Measurements from ENCODE around the gene ANGPTL4. TPM values are rescaled to one million over a fixed set of nuclear protein-coding genes. Genes with fewer than 3 reads are reported as not detected.
A peak's percentile ranks its signal among the peaks of the same experiment; 100 is the strongest.
"Not testable (repeated sequence)": the region's sequence is repeated elsewhere in the genome, so short reads cannot be mapped to it uniquely, and the experiment has no call there.

ANGPTL4 gene
- polyA plus RNA-seq: not detected

GRCh38 chr19:8363803-8364771 lies at the start of gene ANGPTL4:
Gene ANGPTL4 (plus strand): TSS chr19:8364155. CDS start chr19:8364322, 167 bp downstream.
- H3K27me3 Mint-ChIP-seq (ENCODE audit: low read depth in 3 of 3): peaks cover 10 to 23% (median 15%) of the 10 kb centered on the region in 3 donors
- DNase-seq: peak in 1 of 3 donors; percentile 17
- H3K4me1 Mint-ChIP-seq: peaks cover 7% of the 10 kb centered on the region in 2 donors
- no peaks in the 10 kb centered on the region for H3K9me3 Mint-ChIP-seq
- H3K4me3 Mint-ChIP-seq: peak within 1 kb of the TSS; percentile 66 to 92 (median 83)
- no peaks in the 10 kb centered on the region for H3K36me3 Mint-ChIP-seq
- peak within 1 kb of the TSS in 4 of 6 donors; percentile 11 to 81 (median 38) for H3K27ac Mint-ChIP-seq

GRCh38 chr19:8314981-8315640 lies 48.8 kb upstream of the ANGPTL4 start:
- H3K27me3 Mint-ChIP-seq (ENCODE audit: low read depth in 3 of 3); H3K4me3 Mint-ChIP-seq; H3K9me3 Mint-ChIP-seq: not testable (repeated sequence)

GRCh38 chr19:8316351-8317125 lies 47.4 kb upstream of the ANGPTL4 start:
- H3K4me3 Mint-ChIP-seq: no peak overlapping the region
- no peak overlapping the region for H3K27ac Mint-ChIP-seq
- peaks cover 15 to 21% of the 10 kb centered on the region in 2 donors for H3K4me1 Mint-ChIP-seq
- no peaks in the 10 kb centered on the region for H3K9me3 Mint-ChIP-seq
- peaks cover 0 to 6% (median 0%) of the 10 kb centered on the region in 3 donors for H3K36me3 Mint-ChIP-seq
- peaks cover 3 to 5% (median 4%) of the 10 kb centered on the region in 3 donors for H3K27me3 Mint-ChIP-seq (ENCODE audit: low read depth in 3 of 3)
- no peak for DNase-seq

More at GRCh38 chr19:8314981-8315640, 48.8 kb upstream of the ANGPTL4 start:
- H3K27ac Mint-ChIP-seq: peak overlapping the region in 1 of 6 donors; percentile 34
- H3K4me1 Mint-ChIP-seq, H3K36me3 Mint-ChIP-seq, DNase-seq: not testable (repeated sequence)

GRCh38 chr19:8318835-8319234 lies 45.1 kb upstream of the ANGPTL4 start:
- not testable (repeated sequence) for H3K27me3 Mint-ChIP-seq (ENCODE audit: low read depth in 3 of 3); H3K9me3 Mint-ChIP-seq; DNase-seq; H3K36me3 Mint-ChIP-seq
- peak overlapping the region in 2 of 5 donors; percentile 12 to 25 for H3K4me3 Mint-ChIP-seq
- H3K4me1 Mint-ChIP-seq: peaks cover 33 to 37% of the 10 kb centered on the region in 2 donors
- H3K27ac Mint-ChIP-seq: peak overlapping the region in 1 of 6 donors; percentile 31

GRCh38 chr19:8319807-8320520 lies 44.0 kb upstream of the ANGPTL4 start:
- Mint-ChIP-seq H3K9me3 (no peaks in the 10 kb centered on the region), H3K27ac (peak overlapping the region; percentile 98 to 99 (median 98)), H3K4me3 (peak overlapping the region; percentile 92 to 99 (median 97)), H3K4me1 (peaks cover 35 to 37% of the 10 kb centered on the region in 2 donors), H3K27me3 (ENCODE audit: low read depth in 3 of 3) (peaks cover 3 to 7% (median 4%) of the 10 kb centered on the region in 3 donors), H3K36me3 (peaks cover 0 to 6% (median 0%) of the 10 kb centered on the region in 3 donors)
- DNase-seq: no peak

GRCh38 chr19:8320564-8321066 lies 43.3 kb upstream of the ANGPTL4 start:
- H3K4me3 Mint-ChIP-seq: peak overlapping the region; percentile 92 to 99 (median 97)
- peak overlapping the region; percentile 98 to 99 (median 98) for H3K27ac Mint-ChIP-seq
- peaks cover 35 to 37% of the 10 kb centered on the region in 2 donors for H3K4me1 Mint-ChIP-seq
- DNase-seq: no peak
- peaks cover 0 to 1% (median 0%) of the 10 kb centered on the region in 3 donors for H3K36me3 Mint-ChIP-seq
- peaks cover 3 to 7% (median 4%) of the 10 kb centered on the region in 3 donors for H3K27me3 Mint-ChIP-seq (ENCODE audit: low read depth in 3 of 3)
- H3K9me3 Mint-ChIP-seq: no peaks in the 10 kb centered on the region

- H3K4me3 Mint-ChIP-seq: peak within 1 kb of the TSS; percentile 92 to 99 (median 97)
- H3K9me3 Mint-ChIP-seq: no peaks in the 10 kb centered on the region
- peaks cover 35 to 37% of the 10 kb centered on the region in 2 donors for H3K4me1 Mint-ChIP-seq
- H3K27ac Mint-ChIP-seq: peak within 1 kb of the TSS; percentile 98 to 99 (median 98)
- H3K36me3 Mint-ChIP-seq: no peaks in the 10 kb centered on the region
- peak; percentile 97 for DNase-seq
- H3K27me3 Mint-ChIP-seq (ENCODE audit: low read depth in 3 of 3): peaks cover 3 to 7% (median 4%) of the 10 kb centered on the region in 3 donors
Observed at GRCh38 chr19:8321067-8321985, 42.6 kb upstream of the ANGPTL4 start, which contains the start of the genes NDUFA7 and RPS28. Gene NDUFA7 (minus strand): TSS chr19:8321375. CDS start chr19:8321358, 17 bp downstream. Gene RPS28 (plus strand): TSS chr19:8321496. CDS start chr19:8321531, 35 bp downstream.

GRCh38 chr19:8321986-8322637 lies 41.8 kb upstream of the ANGPTL4 start:
- Mint-ChIP-seq H3K9me3 (no peaks in the 10 kb centered on the region), H3K27me3 (ENCODE audit: low read depth in 3 of 3) (peaks cover 1 to 9% (median 4%) of the 10 kb centered on the region in 3 donors), H3K27ac (peak overlapping the region; percentile 98 to 99 (median 98)), H3K4me1 (peaks cover 35 to 37% of the 10 kb centered on the region in 2 donors), H3K36me3 (no peaks in the 10 kb centered on the region), H3K4me3 (peak overlapping the region; percentile 92 to 99 (median 97))
- DNase-seq: no peak

GRCh38 chr19:8322638-8322997 lies 41.3 kb upstream of the ANGPTL4 start:
- peak overlapping the region in 3 of 6 donors; percentile 98 to 99 (median 98) for H3K27ac Mint-ChIP-seq
- peaks cover 1 to 9% (median 4%) of the 10 kb centered on the region in 3 donors for H3K27me3 Mint-ChIP-seq (ENCODE audit: low read depth in 3 of 3)

GRCh38 chr19:8323781-8324185 lies 40.2 kb upstream of the ANGPTL4 start:
- Mint-ChIP-seq H3K4me1 (peaks cover 35 to 37% of the 10 kb centered on the region in 2 donors), H3K4me3 (peak overlapping the region in 1 of 5 donors; percentile 4), H3K27me3 (ENCODE audit: low read depth in 3 of 3) (peaks cover 1 to 10% (median 4%) of the 10 kb centered on the region in 3 donors), H3K9me3 (no peaks in the 10 kb centered on the region), H3K27ac (peak overlapping the region in 1 of 6 donors; percentile 45), H3K36me3 (no peaks in the 10 kb centered on the region)
- no peak for DNase-seq

More at GRCh38 chr19:8322638-8322997, 41.3 kb upstream of the ANGPTL4 start:
- Mint-ChIP-seq H3K9me3 (no peaks in the 10 kb centered on the region), H3K4me3 (peak overlapping the region; percentile 92 to 99 (median 97)), H3K36me3 (no peaks in the 10 kb centered on the region), H3K4me1 (peaks cover 35 to 37% of the 10 kb centered on the region in 2 donors)
- DNase-seq: no peak
